CD8-positive, alpha-beta memory T cell (primary cell): ENCODE measurements around the gene SDF2. TPM values are rescaled to one million over a fixed set of nuclear protein-coding genes. Genes with fewer than 3 reads are reported as not detected.
A peak's percentile ranks its signal among the peaks of the same experiment; 100 is the strongest.
"Not testable (repeated sequence)": the region's sequence is repeated elsewhere in the genome, so short reads cannot be mapped to it uniquely, and the experiment has no call there.

Experiments
- CTCF ChIA-PET: fragments of 350-600 bp; sonication (Branson Sonifier 250); formaldehyde crosslinking; loops from one replicate; lab custom pipeline; 2021; ENCODE audit warnings: antibody characterized with exemption; lab: Charles Lee
- POLR2A ChIA-PET: fragments of 350-600 bp; sonication (Branson Sonifier 250); formaldehyde crosslinking; loops from one replicate; lab custom pipeline; 2021; ENCODE audit warnings: antibody characterized with exemption; lab: Charles Lee
- DNase-seq, 5 donors: peaks; one replicate each; pipeline versions ENCODE4 v3.0.0 to v3.0.0-alpha.2; 2020 to 2022; ENCODE audit warnings: mixed read lengths in 1 of 5
- H3K27ac ChIP-seq: one replicate; pipeline ENCODE4 v1.7.0; 2013; ENCODE audit warnings: low read depth, mild to moderate bottlenecking, low read length, moderate library complexity
- H3K27me3 ChIP-seq: 2 replicates; pipeline ENCODE4 v1.7.0; 2013; ENCODE audit warnings: low read length, mild to moderate bottlenecking; ENCODE audit not compliant: insufficient read depth, poor library complexity, severe bottlenecking
- H3K36me3 ChIP-seq: 2 replicates; pipeline ENCODE4 v1.7.0; 2013; ENCODE audit warnings: mild to moderate bottlenecking, low read length, moderate library complexity; ENCODE audit not compliant: insufficient read depth
- H3K4me1 ChIP-seq: 2 replicates; pipeline ENCODE4 v1.7.0; 2013; ENCODE audit warnings: mild to moderate bottlenecking, low read length, moderate library complexity; ENCODE audit not compliant: insufficient read depth
- H3K4me3 ChIP-seq: 2 replicates; pipeline ENCODE4 v1.7.0; 2013; ENCODE audit warnings: mild to moderate bottlenecking, low read length
- H3K9me3 ChIP-seq: 2 replicates; pipeline ENCODE4 v1.7.0; 2013; ENCODE audit warnings: mild to moderate bottlenecking, low read length
- H3K27ac Mint-ChIP-seq, 8 donors: one replicate each; pipeline ENCODE4 v1.8.0; 2020 to 2021; ENCODE audit warnings: mixed read lengths in 8 of 8, mild to moderate bottlenecking in 6 of 8, inconsistent platforms in 3 of 8, moderate library complexity in 3 of 8
- H3K27me3 Mint-ChIP-seq, 2 donors: one replicate each; pipeline ENCODE4 v1.8.0; 2020 to 2021; ENCODE audit warnings: mixed read lengths in 2 of 2, mild to moderate bottlenecking in 1 of 2, moderate library complexity in 1 of 2
- H3K36me3 Mint-ChIP-seq, 3 donors: one replicate each; pipeline ENCODE4 v1.8.0; 2020 to 2021; ENCODE audit warnings: mixed read lengths in 3 of 3, inconsistent platforms in 1 of 3, mild to moderate bottlenecking in 1 of 3
- H3K4me1 Mint-ChIP-seq, 3 donors: one replicate each; pipeline ENCODE4 v1.8.0; 2020 to 2021; ENCODE audit warnings: mixed read lengths in 3 of 3, inconsistent platforms in 1 of 3, mild to moderate bottlenecking in 1 of 3
- H3K4me3 Mint-ChIP-seq, 7 donors: one replicate each; pipeline ENCODE4 v1.8.0; 2020 to 2021; ENCODE audit warnings: mixed read lengths in 7 of 7, mild to moderate bottlenecking in 6 of 7, moderate library complexity in 4 of 7, inconsistent platforms in 2 of 7
- H3K9me3 Mint-ChIP-seq, 5 donors: one replicate each; pipeline ENCODE4 v1.8.0; 2020 to 2022; ENCODE audit warnings: mixed read lengths in 5 of 5, mild to moderate bottlenecking in 3 of 5, moderate library complexity in 2 of 5, inconsistent platforms in 1 of 5
- polyA plus RNA-seq: library from polyadenylated mRNA; unstranded; fragments of 300-500 nt; fragmentation: Illumina TruSeq; gene quantifications from one replicate; pipeline ENCODE4 v1.2.3, GENCODE V29; 2021
- total RNA-seq, 2 experiments: library from RNA; stranded (reverse); gene quantifications; one replicate each; pipeline ENCODE4 v1.2.3, GENCODE V29; 2021

The SDF2 gene
- total and polyA plus RNA-seq, 3 experiments from 2014 or later, result 51.4 to 94.9 (median 55.1) TPM

- no peak for DNase-seq
- CTCF ChIA-PET, result no interaction called here
- peaks cover 73% of the 10 kb centered on the region for H3K36me3 ChIP-seq
- peaks cover 0 to 2% (median 0%) of the 10 kb centered on the region in 5 donors for H3K9me3 Mint-ChIP-seq
- H3K4me1 ChIP-seq, result no peaks in the 10 kb centered on the region
- H3K27me3 ChIP-seq, result no peaks in the 10 kb centered on the region
- H3K27me3 Mint-ChIP-seq, result no peaks in the 10 kb centered on the region
- peaks cover 5 to 89% (median 45%) of the 10 kb centered on the region in 3 donors for H3K36me3 Mint-ChIP-seq
- no peak overlapping the region for H3K27ac Mint-ChIP-seq
- POLR2A ChIA-PET, result no interaction called here
- no peak overlapping the region for H3K4me3 Mint-ChIP-seq
- no peak overlapping the region for H3K4me3 ChIP-seq
- no peaks in the 10 kb centered on the region for H3K9me3 ChIP-seq
- peaks cover 0 to 7% (median 0%) of the 10 kb centered on the region in 3 donors for H3K4me1 Mint-ChIP-seq
- H3K27ac ChIP-seq, result no peak overlapping the region
Observed at GRCh38 chr17:28675490-28675889, 13.8 kb upstream of the SDF2 start.

GRCh38 chr17:28669918-28670317, 8.2 kb upstream of the SDF2 start:
- Mint-ChIP-seq H3K36me3 (peaks cover 0 to 73% (median 30%) of the 10 kb centered on the region in 3 donors), H3K4me3 (no peak overlapping the region), H3K9me3 (no peaks in the 10 kb centered on the region), H3K27me3 (no peaks in the 10 kb centered on the region), H3K27ac (no peak overlapping the region), H3K4me1 (peaks cover 24 to 39% (median 28%) of the 10 kb centered on the region in 3 donors)
- ChIA-PET POLR2A (no interaction called here), CTCF (no interaction called here)
- H3K27ac ChIP-seq, result no peak overlapping the region
- no peaks in the 10 kb centered on the region for H3K9me3 ChIP-seq
- H3K4me3 ChIP-seq, result no peak overlapping the region
- no peak for DNase-seq
- H3K4me1 ChIP-seq, result peaks cover 22% of the 10 kb centered on the region
- H3K27me3 ChIP-seq, result no peaks in the 10 kb centered on the region
- peaks cover 54% of the 10 kb centered on the region for H3K36me3 ChIP-seq

- Mint-ChIP-seq H3K27me3 (no peaks in the 10 kb centered on the region), H3K27ac (peak overlapping the region in 6 of 8 donors; percentile 26 to 85 (median 50)), H3K4me1 (peaks cover 41 to 60% (median 49%) of the 10 kb centered on the region in 3 donors), H3K4me3 (peak overlapping the region in 1 of 7 donors; percentile 25), H3K9me3 (no peaks in the 10 kb centered on the region), H3K36me3 (peaks cover 0 to 66% (median 24%) of the 10 kb centered on the region in 3 donors)
- Histone ChIP-seq H3K9me3 (no peaks in the 10 kb centered on the region), H3K4me3 (no peak overlapping the region), H3K27me3 (no peaks in the 10 kb centered on the region), H3K27ac (no peak overlapping the region), H3K4me1 (peaks cover 42% of the 10 kb centered on the region), H3K36me3 (peaks cover 37% of the 10 kb centered on the region)
- CTCF ChIA-PET, result no interaction called here
- POLR2A ChIA-PET, result no interaction called here
- DNase-seq, result no peak
Observed at GRCh38 chr17:28667870-28668269, 6.2 kb upstream of the SDF2 start.

- peak overlapping the region in 1 of 7 donors; percentile 76 for H3K4me3 Mint-ChIP-seq
Observed at GRCh38 chr17:28665994-28666393, 4.3 kb upstream of the SDF2 start.

GRCh38 chr17:28663723-28664122, 2.0 kb upstream of the SDF2 start:
- H3K4me3 ChIP-seq, result no peak overlapping the region
- ChIA-PET CTCF (interaction anchor here (4.8 kb wide), 1 partner anchor 18 kb away, joined by 38 read pairs; the partner anchor contains the start of gene BLTP2), POLR2A (interaction anchor here (3.1 kb wide), 1 partner anchor 19 kb away, joined by 27 read pairs; the partner anchor contains the start of gene BLTP2)
- no peak overlapping the region for H3K27ac ChIP-seq
- no peaks in the 10 kb centered on the region for H3K9me3 ChIP-seq
- DNase-seq, result no peak
- Mint-ChIP-seq H3K9me3 (no peaks in the 10 kb centered on the region), H3K36me3 (peaks cover 0 to 65% (median 15%) of the 10 kb centered on the region in 3 donors), H3K4me3 (peak overlapping the region; percentile 77 to 100 (median 100)), H3K4me1 (peaks cover 61 to 79% (median 76%) of the 10 kb centered on the region in 3 donors), H3K27me3 (no peaks in the 10 kb centered on the region), H3K27ac (peak overlapping the region in 7 of 8 donors; percentile 99 to 100 (median 100))
- H3K4me1 ChIP-seq, result peaks cover 60% of the 10 kb centered on the region
- H3K27me3 ChIP-seq, result no peaks in the 10 kb centered on the region
- H3K36me3 ChIP-seq, result peaks cover 14% of the 10 kb centered on the region

More at GRCh38 chr17:28665994-28666393, 4.3 kb upstream of the SDF2 start:
- no peaks in the 10 kb centered on the region for H3K27me3 Mint-ChIP-seq
- no peaks in the 10 kb centered on the region for H3K27me3 ChIP-seq
- H3K4me1 ChIP-seq, result peaks cover 50% of the 10 kb centered on the region
- ChIA-PET CTCF (no interaction called here), POLR2A (no interaction called here)
- H3K4me1 Mint-ChIP-seq, result peaks cover 50 to 73% (median 63%) of the 10 kb centered on the region in 3 donors
- no peak for DNase-seq
- peak overlapping the region in 6 of 8 donors; percentile 36 to 99 (median 66) for H3K27ac Mint-ChIP-seq
- H3K9me3 Mint-ChIP-seq, result no peaks in the 10 kb centered on the region
- H3K36me3 Mint-ChIP-seq, result peaks cover 0 to 65% (median 17%) of the 10 kb centered on the region in 3 donors
- H3K9me3 ChIP-seq, result no peaks in the 10 kb centered on the region
- H3K4me3 ChIP-seq, result no peak overlapping the region
- no peak overlapping the region for H3K27ac ChIP-seq
- H3K36me3 ChIP-seq, result peaks cover 23% of the 10 kb centered on the region

- Mint-ChIP-seq H3K4me3 (peak overlapping the region; percentile 99 to 100 (median 100)), H3K4me1 (peaks cover 51 to 72% (median 63%) of the 10 kb centered on the region in 3 donors), H3K36me3 (peaks cover 0 to 64% (median 13%) of the 10 kb centered on the region in 3 donors), H3K27me3 (no peaks in the 10 kb centered on the region), H3K9me3 (no peaks in the 10 kb centered on the region), H3K27ac (peak overlapping the region; percentile 99 to 100 (median 100))
- Histone ChIP-seq H3K9me3 (no peaks in the 10 kb centered on the region), H3K27me3 (no peaks in the 10 kb centered on the region), H3K27ac (peak overlapping the region; percentile 98), H3K4me1 (peaks cover 50% of the 10 kb centered on the region), H3K4me3 (peak overlapping the region; percentile 97), H3K36me3 (peaks cover 5% of the 10 kb centered on the region)
- DNase-seq, result no peak
- ChIA-PET POLR2A (interaction anchor here (0.5 to 3.1 kb wide), 7 partner anchors 16 to 230 kb away, joined by 3 to 27 read pairs (median 6); partner anchors contain the start of genes BLTP2, PROCA1 and RPL23A), CTCF (interaction anchor here (0.9 to 4.8 kb wide), 3 partner anchors 17 to 57 kb away, joined by 3 to 38 read pairs (median 7); partner anchors contain the start of genes BLTP2 and RPL23A)
Observed at GRCh38 chr17:28662527-28662829, 772 bp upstream of the SDF2 start.

- H3K27me3 Mint-ChIP-seq, H3K27me3 ChIP-seq, CTCF ChIA-PET, H3K4me3 ChIP-seq, H3K36me3 ChIP-seq, H3K9me3 Mint-ChIP-seq, H3K27ac ChIP-seq, H3K9me3 ChIP-seq, DNase-seq, POLR2A ChIA-PET: not testable (repeated sequence)
- Mint-ChIP-seq H3K4me1 (peaks cover 40 to 64% (median 53%) of the 10 kb centered on the region in 3 donors), H3K36me3 (peaks cover 0 to 62% (median 7%) of the 10 kb centered on the region in 3 donors), H3K4me3 (peak overlapping the region in 5 of 7 donors; percentile 32 to 100 (median 100)), H3K27ac (peak overlapping the region in 2 of 8 donors; percentile 17 to 58)
- H3K4me1 ChIP-seq, result peaks cover 34% of the 10 kb centered on the region
Observed at GRCh38 chr17:28659497-28659881, 2.2 kb downstream of the SDF2 start.

- Mint-ChIP-seq H3K27ac (peak overlapping the region in 1 of 8 donors; percentile 39), H3K4me3 (peak overlapping the region in 1 of 7 donors; percentile 51), H3K4me1 (peaks cover 35 to 62% (median 48%) of the 10 kb centered on the region in 3 donors), H3K36me3 (peaks cover 0 to 64% (median 4%) of the 10 kb centered on the region in 3 donors)
- H3K4me1 ChIP-seq, result peaks cover 29% of the 10 kb centered on the region
- H3K27ac ChIP-seq, H3K9me3 Mint-ChIP-seq, CTCF ChIA-PET, POLR2A ChIA-PET, DNase-seq, H3K27me3 ChIP-seq, H3K9me3 ChIP-seq, H3K36me3 ChIP-seq, H3K27me3 Mint-ChIP-seq, H3K4me3 ChIP-seq: not testable (repeated sequence)
Observed at GRCh38 chr17:28658766-28659496, 2.8 kb downstream of the SDF2 start.
